Measurements from ENCODE around the gene SMR3B.

SMR3B gene

GRCh38 chr4:70359115-70359661 is 23.7 kb upstream of the SMR3B start:
- H3K9me3 ChIP-seq, result no peaks in the 10 kb centered on the region
- TF ChIP-seq CTCF (IDR thresholded peaks at IDR 0.05), result no peak
- H3K4me1 ChIP-seq (ENCODE audit: control insufficient read depth in 1 of 2, insufficient read depth in 1 of 2, low read depth in 1 of 2, low read length in 1 of 2), result no peaks in the 10 kb centered on the region
- no peaks in the 10 kb centered on the region for H3K27me3 ChIP-seq
- no peaks in the 10 kb centered on the region for H3K36me3 ChIP-seq
- H3K27ac ChIP-seq, result no peak overlapping the region
- no peak overlapping the region for H3K4me3 ChIP-seq (ENCODE audit: low read depth in 1 of 2, low read length in 1 of 2)

- H3K4me3 ChIP-seq (ENCODE audit: low read depth in 1 of 2, low read length in 1 of 2), result no peak within 1 kb of the TSS
- H3K27ac ChIP-seq, result no peak within 1 kb of the TSS
- H3K4me1 ChIP-seq (ENCODE audit: control insufficient read depth in 1 of 2, insufficient read depth in 1 of 2, low read depth in 1 of 2, low read length in 1 of 2), result no peaks in the 10 kb centered on the region
- H3K27me3 ChIP-seq, result no peaks in the 10 kb centered on the region
- no peaks in the 10 kb centered on the region for H3K36me3 ChIP-seq
- no peaks in the 10 kb centered on the region for H3K9me3 ChIP-seq
- TF ChIP-seq CTCF (IDR thresholded peaks at IDR 0.05), result no peak
Measured at GRCh38 chr4:70360460-70360859, 22.5 kb upstream of the SMR3B start, which contains the start of gene SMR3A. Gene SMR3A (plus strand): TSS chr4:70360760. CDS start chr4:70362116, 1,356 bp downstream.

GRCh38 chr4:70364002-70364401 is 18.9 kb upstream of the SMR3B start:
- Histone ChIP-seq H3K27me3 (no peaks in the 10 kb centered on the region), H3K9me3 (no peaks in the 10 kb centered on the region), H3K4me3 (ENCODE audit: low read depth in 1 of 2, low read length in 1 of 2) (no peak overlapping the region), H3K27ac (no peak overlapping the region), H3K4me1 (ENCODE audit: control insufficient read depth in 1 of 2, insufficient read depth in 1 of 2, low read depth in 1 of 2, low read length in 1 of 2) (no peaks in the 10 kb centered on the region), H3K36me3 (no peaks in the 10 kb centered on the region)
- TF ChIP-seq CTCF (IDR thresholded peaks at IDR 0.05), result no peak

GRCh38 chr4:70365479-70365878 is 17.5 kb upstream of the SMR3B start:
- Histone ChIP-seq H3K27ac (no peak overlapping the region), H3K4me3 (ENCODE audit: low read depth in 1 of 2, low read length in 1 of 2) (no peak overlapping the region), H3K27me3 (no peaks in the 10 kb centered on the region), H3K4me1 (ENCODE audit: control insufficient read depth in 1 of 2, insufficient read depth in 1 of 2, low read depth in 1 of 2, low read length in 1 of 2) (no peaks in the 10 kb centered on the region), H3K9me3 (no peaks in the 10 kb centered on the region), H3K36me3 (no peaks in the 10 kb centered on the region)
- no peak for TF ChIP-seq CTCF (IDR thresholded peaks at IDR 0.05)

- no peaks in the 10 kb centered on the region for H3K9me3 ChIP-seq
- no peaks in the 10 kb centered on the region for H3K27me3 ChIP-seq
- no peak overlapping the region for H3K27ac ChIP-seq
- no peak overlapping the region for H3K4me3 ChIP-seq (ENCODE audit: low read depth in 1 of 2, low read length in 1 of 2)
- H3K4me1 ChIP-seq (ENCODE audit: control insufficient read depth in 1 of 2, insufficient read depth in 1 of 2, low read depth in 1 of 2, low read length in 1 of 2), result no peaks in the 10 kb centered on the region
- no peak for TF ChIP-seq CTCF (IDR thresholded peaks at IDR 0.05)
- H3K36me3 ChIP-seq, result no peaks in the 10 kb centered on the region
Measured at GRCh38 chr4:70367813-70368212, 15.1 kb upstream of the SMR3B start.

- Histone ChIP-seq H3K27me3 (no peaks in the 10 kb centered on the region), H3K4me3 (ENCODE audit: low read depth in 1 of 2, low read length in 1 of 2) (no peak overlapping the region), H3K9me3 (no peaks in the 10 kb centered on the region), H3K27ac (no peak overlapping the region), H3K36me3 (no peaks in the 10 kb centered on the region), H3K4me1 (ENCODE audit: control insufficient read depth in 1 of 2, insufficient read depth in 1 of 2, low read depth in 1 of 2, low read length in 1 of 2) (no peaks in the 10 kb centered on the region)
- TF ChIP-seq CTCF (IDR thresholded peaks at IDR 0.05), result no peak
Measured at GRCh38 chr4:70371987-70372386, 10.9 kb upstream of the SMR3B start.

Measured in neutrophil (primary cell).